ENCODE results near the gene WNT9A. TPM values are rescaled to one million over a fixed set of nuclear protein-coding genes. Genes with fewer than 3 reads are reported as not detected.

Gene WNT9A
- total RNA-seq, 1 donor from 2014 or later, result 2.1 TPM

- Histone ChIP-seq H3K9me3 (ENCODE audit: control insufficient read depth in 3 of 3, low read length in 3 of 3) (no peaks in the 10 kb centered on the region), H3K4me3 (ENCODE audit: low read length in 3 of 3) (no peak overlapping the region), H3K27me3 (ENCODE audit: control insufficient read depth in 3 of 3, insufficient read depth in 3 of 3, low read length in 3 of 3) (no peaks in the 10 kb centered on the region), H3K36me3 (ENCODE audit: control insufficient read depth in 3 of 3, insufficient read depth in 3 of 3, low read length in 3 of 3) (no peaks in the 10 kb centered on the region), H3K27ac (ENCODE audit: low read depth, low read length) (no peak overlapping the region), H3K4me1 (ENCODE audit: control insufficient read depth in 3 of 3, insufficient read depth in 3 of 3, low read length in 3 of 3) (no peaks in the 10 kb centered on the region), H3K9ac (ENCODE audit: low read depth in 1 of 3, low read length in 3 of 3) (no peak overlapping the region)
Measured at GRCh38 chr1:227896710-227897655, 50.7 kb downstream of the WNT9A start.

- Histone ChIP-seq H3K9me3 (ENCODE audit: control insufficient read depth in 3 of 3, low read length in 3 of 3) (no peaks in the 10 kb centered on the region), H3K9ac (ENCODE audit: low read depth in 1 of 3, low read length in 3 of 3) (no peak overlapping the region), H3K4me1 (ENCODE audit: control insufficient read depth in 3 of 3, insufficient read depth in 3 of 3, low read length in 3 of 3) (no peaks in the 10 kb centered on the region), H3K36me3 (ENCODE audit: control insufficient read depth in 3 of 3, insufficient read depth in 3 of 3, low read length in 3 of 3) (no peaks in the 10 kb centered on the region), H3K27ac (ENCODE audit: low read depth, low read length) (no peak overlapping the region), H3K4me3 (ENCODE audit: low read length in 3 of 3) (no peak overlapping the region), H3K27me3 (ENCODE audit: control insufficient read depth in 3 of 3, insufficient read depth in 3 of 3, low read length in 3 of 3) (no peaks in the 10 kb centered on the region)
Measured at GRCh38 chr1:227895828-227896685, 51.7 kb downstream of the WNT9A start.

GRCh38 chr1:227894831-227895451 is 52.8 kb downstream of the WNT9A start:
- Histone ChIP-seq H3K9ac (ENCODE audit: low read depth in 1 of 3, low read length in 3 of 3) (no peak overlapping the region), H3K9me3 (ENCODE audit: control insufficient read depth in 3 of 3, low read length in 3 of 3) (no peaks in the 10 kb centered on the region), H3K4me1 (ENCODE audit: control insufficient read depth in 3 of 3, insufficient read depth in 3 of 3, low read length in 3 of 3) (no peaks in the 10 kb centered on the region), H3K4me3 (ENCODE audit: low read length in 3 of 3) (no peak overlapping the region), H3K27ac (ENCODE audit: low read depth, low read length) (no peak overlapping the region), H3K36me3 (ENCODE audit: control insufficient read depth in 3 of 3, insufficient read depth in 3 of 3, low read length in 3 of 3) (no peaks in the 10 kb centered on the region), H3K27me3 (ENCODE audit: control insufficient read depth in 3 of 3, insufficient read depth in 3 of 3, low read length in 3 of 3) (no peaks in the 10 kb centered on the region)

GRCh38 chr1:227893949-227894721 is 53.6 kb downstream of the WNT9A start:
- H3K27me3 ChIP-seq (ENCODE audit: control insufficient read depth in 3 of 3, insufficient read depth in 3 of 3, low read length in 3 of 3), result no peaks in the 10 kb centered on the region
- H3K4me3 ChIP-seq (ENCODE audit: low read length in 3 of 3), result no peak overlapping the region
- no peak overlapping the region for H3K9ac ChIP-seq (ENCODE audit: low read depth in 1 of 3, low read length in 3 of 3)
- H3K9me3 ChIP-seq (ENCODE audit: control insufficient read depth in 3 of 3, low read length in 3 of 3), result no peaks in the 10 kb centered on the region
- no peaks in the 10 kb centered on the region for H3K4me1 ChIP-seq (ENCODE audit: control insufficient read depth in 3 of 3, insufficient read depth in 3 of 3, low read length in 3 of 3)
- H3K36me3 ChIP-seq (ENCODE audit: control insufficient read depth in 3 of 3, insufficient read depth in 3 of 3, low read length in 3 of 3), result no peaks in the 10 kb centered on the region
- H3K27ac ChIP-seq (ENCODE audit: low read depth, low read length), result no peak overlapping the region

- H3K27me3 ChIP-seq (ENCODE audit: control insufficient read depth in 3 of 3, insufficient read depth in 3 of 3, low read length in 3 of 3), result no peaks in the 10 kb centered on the region
- no peaks in the 10 kb centered on the region for H3K36me3 ChIP-seq (ENCODE audit: control insufficient read depth in 3 of 3, insufficient read depth in 3 of 3, low read length in 3 of 3)
- H3K9ac ChIP-seq (ENCODE audit: low read depth in 1 of 3, low read length in 3 of 3), result no peak overlapping the region
- no peak overlapping the region for H3K4me3 ChIP-seq (ENCODE audit: low read length in 3 of 3)
- no peaks in the 10 kb centered on the region for H3K4me1 ChIP-seq (ENCODE audit: control insufficient read depth in 3 of 3, insufficient read depth in 3 of 3, low read length in 3 of 3)
- H3K27ac ChIP-seq (ENCODE audit: low read depth, low read length), result no peak overlapping the region
- no peaks in the 10 kb centered on the region for H3K9me3 ChIP-seq (ENCODE audit: control insufficient read depth in 3 of 3, low read length in 3 of 3)
Measured at GRCh38 chr1:227893300-227893948, 54.3 kb downstream of the WNT9A start.

- no peak overlapping the region for H3K27ac ChIP-seq (ENCODE audit: low read depth, low read length)
- H3K4me3 ChIP-seq (ENCODE audit: low read length in 3 of 3), result no peak overlapping the region
- no peak overlapping the region for H3K9ac ChIP-seq (ENCODE audit: low read depth in 1 of 3, low read length in 3 of 3)
- H3K36me3 ChIP-seq (ENCODE audit: control insufficient read depth in 3 of 3, insufficient read depth in 3 of 3, low read length in 3 of 3), result no peaks in the 10 kb centered on the region
- H3K4me1 ChIP-seq (ENCODE audit: control insufficient read depth in 3 of 3, insufficient read depth in 3 of 3, low read length in 3 of 3), result no peaks in the 10 kb centered on the region
- H3K9me3 ChIP-seq (ENCODE audit: control insufficient read depth in 3 of 3, low read length in 3 of 3), result no peaks in the 10 kb centered on the region
- no peaks in the 10 kb centered on the region for H3K27me3 ChIP-seq (ENCODE audit: control insufficient read depth in 3 of 3, insufficient read depth in 3 of 3, low read length in 3 of 3)
Measured at GRCh38 chr1:227892489-227893299, 55.0 kb downstream of the WNT9A start.

GRCh38 chr1:227891955-227892488 is 55.7 kb downstream of the WNT9A start:
- H3K9ac ChIP-seq (ENCODE audit: low read depth in 1 of 3, low read length in 3 of 3), result no peak overlapping the region
- H3K4me3 ChIP-seq (ENCODE audit: low read length in 3 of 3), result no peak overlapping the region
- no peaks in the 10 kb centered on the region for H3K4me1 ChIP-seq (ENCODE audit: control insufficient read depth in 3 of 3, insufficient read depth in 3 of 3, low read length in 3 of 3)
- H3K27ac ChIP-seq (ENCODE audit: low read depth, low read length), result no peak overlapping the region
- no peaks in the 10 kb centered on the region for H3K27me3 ChIP-seq (ENCODE audit: control insufficient read depth in 3 of 3, insufficient read depth in 3 of 3, low read length in 3 of 3)
- H3K36me3 ChIP-seq (ENCODE audit: control insufficient read depth in 3 of 3, insufficient read depth in 3 of 3, low read length in 3 of 3), result no peaks in the 10 kb centered on the region
- H3K9me3 ChIP-seq (ENCODE audit: control insufficient read depth in 3 of 3, low read length in 3 of 3), result no peaks in the 10 kb centered on the region

- Histone ChIP-seq H3K27me3 (ENCODE audit: control insufficient read depth in 3 of 3, insufficient read depth in 3 of 3, low read length in 3 of 3) (no peaks in the 10 kb centered on the region), H3K36me3 (ENCODE audit: control insufficient read depth in 3 of 3, insufficient read depth in 3 of 3, low read length in 3 of 3) (no peaks in the 10 kb centered on the region), H3K4me3 (ENCODE audit: low read length in 3 of 3) (no peak overlapping the region), H3K9me3 (ENCODE audit: control insufficient read depth in 3 of 3, low read length in 3 of 3) (no peaks in the 10 kb centered on the region), H3K9ac (ENCODE audit: low read depth in 1 of 3, low read length in 3 of 3) (no peak overlapping the region), H3K27ac (ENCODE audit: low read depth, low read length) (no peak overlapping the region), H3K4me1 (ENCODE audit: control insufficient read depth in 3 of 3, insufficient read depth in 3 of 3, low read length in 3 of 3) (no peaks in the 10 kb centered on the region)
Measured at GRCh38 chr1:227891223-227891954, 56.3 kb downstream of the WNT9A start.
